ENCODE results near the gene SCN8A.

The SCN8A gene

DNA sequence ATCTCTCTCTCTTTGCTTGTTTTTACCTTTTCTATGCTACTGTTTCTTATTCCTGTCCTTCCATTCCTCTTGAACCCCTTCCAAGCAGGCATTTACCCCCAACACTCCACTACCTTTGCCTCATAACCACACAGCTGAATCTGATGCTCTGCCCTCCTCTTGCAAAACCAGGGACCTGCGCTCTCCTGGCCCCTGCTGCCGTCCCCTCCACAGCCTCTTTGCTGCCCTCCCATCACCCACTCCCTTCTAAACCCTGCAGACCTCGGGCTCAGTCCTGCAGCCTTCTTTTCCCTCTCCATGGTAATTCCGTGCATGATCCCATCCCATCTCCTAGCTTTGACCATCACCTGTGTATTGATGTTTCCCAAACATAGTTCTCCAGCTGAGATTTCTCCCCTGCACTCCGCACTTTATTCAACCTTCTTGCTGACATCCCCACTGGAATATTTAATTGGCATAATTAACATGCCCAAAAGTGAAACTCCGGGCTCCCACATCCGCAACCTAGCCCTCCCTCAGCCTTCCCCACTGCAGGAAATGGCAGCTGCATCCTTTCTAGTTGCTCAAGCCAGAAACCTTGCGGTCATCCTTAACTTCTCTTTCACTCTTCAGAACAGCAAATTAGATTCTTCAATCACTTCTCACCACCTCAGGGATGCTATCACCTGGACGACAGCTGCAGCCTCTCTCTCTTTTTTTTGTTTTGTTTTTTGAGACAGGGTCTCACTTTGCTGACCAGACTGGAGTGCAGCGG lies 241.5 kb downstream of the SCN8A start:
- no peak for DNase-seq (ENCODE audit: low read depth in 3 of 3)

DNA sequence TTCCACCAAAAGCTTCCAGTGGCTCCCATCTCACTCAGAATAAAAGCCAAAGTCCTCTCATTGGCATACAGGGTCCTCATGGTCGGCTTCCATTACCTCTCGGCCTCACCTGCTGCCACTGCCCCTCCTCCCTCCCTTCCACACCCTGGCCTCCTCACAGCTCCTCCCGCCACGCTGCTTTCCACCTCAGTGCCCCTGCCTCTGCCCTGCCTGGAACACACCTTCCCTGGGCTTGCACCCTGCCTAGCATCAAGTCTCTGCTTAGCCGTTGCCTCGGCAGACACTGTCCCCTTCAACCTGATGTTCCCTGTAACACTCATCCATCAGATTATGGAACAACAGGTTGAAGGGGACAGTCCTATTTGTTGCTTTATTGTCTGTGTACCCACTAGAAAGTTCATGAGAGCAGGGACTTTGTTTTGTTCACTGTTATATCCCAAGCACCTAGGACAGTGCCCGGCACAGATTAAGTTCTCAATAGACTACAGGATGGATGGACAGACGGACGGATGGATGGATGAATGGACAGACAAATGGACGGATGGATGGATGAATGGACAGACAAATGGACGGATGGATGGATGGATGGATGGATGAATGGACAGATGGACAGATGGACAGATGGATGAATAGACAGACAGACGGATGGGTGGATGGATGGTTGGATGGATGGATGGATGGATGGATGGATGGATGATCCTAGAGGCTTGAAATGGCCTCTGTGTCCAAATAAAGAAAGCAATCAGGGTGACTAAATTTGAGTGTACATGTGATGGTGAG lies 242.6 kb downstream of the SCN8A start:
- no peak for DNase-seq (ENCODE audit: low read depth in 3 of 3)

DNA sequence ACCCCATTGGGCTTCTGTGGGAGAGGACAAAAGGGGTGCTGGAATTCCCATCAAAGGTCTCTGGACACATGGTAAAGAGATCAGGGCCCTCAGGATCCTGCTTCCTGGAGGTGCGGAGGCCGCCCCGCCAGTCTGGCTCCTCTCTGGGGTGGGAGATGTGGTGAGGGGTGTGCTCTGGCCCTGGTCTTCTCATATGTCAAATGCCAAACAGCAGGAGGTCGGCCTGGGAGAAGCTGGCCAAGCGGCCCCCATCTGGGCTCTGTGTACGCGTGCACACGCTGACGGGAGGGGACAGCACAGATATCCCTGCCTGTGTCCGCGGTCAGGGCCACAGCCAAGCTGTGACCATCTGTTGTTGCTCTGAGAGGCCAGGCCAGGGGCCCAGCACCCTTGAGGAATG lies 243.4 kb downstream of the SCN8A start:
- no peak for DNase-seq (ENCODE audit: low read depth in 3 of 3)

DNA sequence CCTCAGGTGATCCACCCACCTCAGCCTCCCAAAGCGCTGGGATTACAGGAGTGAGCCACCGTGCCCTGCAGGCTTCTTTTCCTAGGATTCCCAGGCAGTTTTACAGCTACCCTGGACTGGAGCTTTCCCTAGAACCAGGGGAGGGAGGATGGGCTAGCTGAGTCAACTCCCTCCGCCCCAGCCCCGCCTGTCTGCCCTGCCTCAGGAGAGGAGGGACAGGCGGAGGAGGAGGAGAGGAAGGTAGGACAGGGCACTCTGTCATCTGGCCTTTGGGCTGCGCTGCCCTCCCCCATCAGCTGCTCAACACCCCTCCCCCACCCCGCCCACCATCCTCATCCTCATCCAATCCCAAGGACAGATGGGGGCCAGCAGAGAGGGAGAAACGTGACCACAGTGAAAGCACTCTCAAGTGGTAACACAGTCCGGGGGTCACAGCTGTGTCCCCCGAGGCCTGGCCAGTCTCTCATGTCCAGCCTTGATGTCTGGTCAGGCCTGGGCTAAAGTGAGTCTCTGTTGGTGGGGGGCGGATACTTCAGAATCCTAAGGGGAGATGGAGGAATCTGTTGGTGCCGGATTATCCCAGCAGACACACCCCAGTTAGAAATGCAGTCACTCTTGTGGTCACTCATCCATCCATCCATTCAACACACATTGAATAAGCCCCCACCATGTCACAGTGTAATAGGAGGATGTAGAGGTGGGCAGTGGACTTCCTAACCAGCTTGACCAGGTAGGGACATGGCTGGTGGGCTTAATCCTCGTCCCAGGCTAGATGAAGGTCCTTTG lies 245.2 kb downstream of the SCN8A start:
- DNase-seq (ENCODE audit: low read depth in 3 of 3): no peak

DNA sequence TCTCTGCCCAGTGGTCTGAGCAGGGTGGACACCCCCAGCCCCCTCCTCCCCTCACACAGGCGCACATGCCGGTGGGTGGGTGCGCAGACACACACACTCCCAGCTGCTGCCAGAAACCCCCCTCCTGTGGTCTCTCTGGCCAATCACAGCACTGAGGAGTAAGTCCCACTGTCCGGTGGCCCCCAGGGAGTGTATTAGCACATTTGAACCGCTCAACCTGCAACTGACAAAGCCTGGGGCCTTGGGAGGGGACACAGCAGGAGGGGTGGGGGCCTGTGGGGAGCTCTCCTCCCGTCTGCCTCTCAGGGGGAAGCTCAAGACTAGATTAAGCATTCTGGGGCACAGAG lies 245.8 kb downstream of the SCN8A start:
- no peak for DNase-seq (ENCODE audit: low read depth in 3 of 3)

DNA sequence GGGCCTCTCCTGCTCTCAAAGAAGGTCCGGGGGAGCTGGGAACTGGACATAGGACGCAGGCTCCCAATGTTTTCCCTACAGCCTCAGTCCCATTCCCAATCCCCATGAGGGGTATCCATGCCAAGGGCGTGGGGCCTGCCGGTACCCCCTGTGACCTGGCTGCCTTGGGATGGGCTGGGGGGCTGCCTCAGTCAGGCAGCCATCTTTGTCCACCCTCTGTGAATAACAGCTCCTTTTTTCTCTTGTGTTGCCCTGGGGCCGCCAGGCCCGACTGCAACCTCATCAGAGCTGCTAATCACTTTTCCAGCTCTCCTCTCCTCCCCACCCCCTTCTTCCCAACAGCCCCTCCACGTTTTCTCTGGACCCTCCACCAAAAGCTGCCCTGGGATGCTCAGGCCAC lies 246.3 kb downstream of the SCN8A start:
- no peak for DNase-seq (ENCODE audit: low read depth in 3 of 3)

DNA sequence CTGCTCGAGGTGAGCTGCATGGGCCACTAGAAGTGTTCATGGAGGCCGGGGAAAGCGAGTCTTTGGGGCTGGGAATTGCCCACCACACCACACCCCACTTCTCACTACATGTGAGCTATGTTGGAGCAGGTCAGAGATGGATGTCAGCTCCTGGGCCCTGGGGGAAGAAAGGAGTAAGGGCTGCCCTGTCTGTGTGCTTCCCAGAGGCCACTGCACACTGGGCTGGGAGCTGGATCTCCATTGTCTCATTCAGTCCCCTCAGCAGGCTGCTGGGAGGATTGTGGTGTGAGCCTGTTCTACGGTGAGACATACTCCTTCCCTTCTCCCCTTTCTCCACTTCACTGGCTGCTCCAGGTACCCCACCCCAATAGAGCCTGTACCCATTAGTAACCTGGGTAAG lies 247.0 kb downstream of the SCN8A start:
- no peak for DNase-seq (ENCODE audit: low read depth in 3 of 3)

DNA sequence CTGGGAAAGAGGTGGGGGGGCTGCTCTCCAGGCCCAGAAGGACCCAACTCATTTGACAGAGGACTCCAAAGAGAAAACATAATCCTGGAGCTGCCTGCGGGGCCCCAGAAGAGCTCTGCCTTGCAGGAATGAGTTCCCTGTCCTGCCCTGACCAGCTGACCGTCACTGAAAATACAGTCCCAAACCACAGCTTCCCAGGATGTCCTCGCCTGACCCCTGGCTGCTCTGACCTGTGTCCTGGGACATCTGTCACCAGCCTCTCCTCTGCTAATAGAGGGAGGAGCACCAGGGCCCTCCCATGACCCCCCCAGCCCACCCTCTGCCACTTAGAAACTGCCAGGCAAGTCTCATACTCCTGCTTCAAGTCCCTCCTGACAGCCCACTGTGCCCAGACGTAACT lies 247.7 kb downstream of the SCN8A start:
- DNase-seq (ENCODE audit: low read depth in 3 of 3): no peak

DNA sequence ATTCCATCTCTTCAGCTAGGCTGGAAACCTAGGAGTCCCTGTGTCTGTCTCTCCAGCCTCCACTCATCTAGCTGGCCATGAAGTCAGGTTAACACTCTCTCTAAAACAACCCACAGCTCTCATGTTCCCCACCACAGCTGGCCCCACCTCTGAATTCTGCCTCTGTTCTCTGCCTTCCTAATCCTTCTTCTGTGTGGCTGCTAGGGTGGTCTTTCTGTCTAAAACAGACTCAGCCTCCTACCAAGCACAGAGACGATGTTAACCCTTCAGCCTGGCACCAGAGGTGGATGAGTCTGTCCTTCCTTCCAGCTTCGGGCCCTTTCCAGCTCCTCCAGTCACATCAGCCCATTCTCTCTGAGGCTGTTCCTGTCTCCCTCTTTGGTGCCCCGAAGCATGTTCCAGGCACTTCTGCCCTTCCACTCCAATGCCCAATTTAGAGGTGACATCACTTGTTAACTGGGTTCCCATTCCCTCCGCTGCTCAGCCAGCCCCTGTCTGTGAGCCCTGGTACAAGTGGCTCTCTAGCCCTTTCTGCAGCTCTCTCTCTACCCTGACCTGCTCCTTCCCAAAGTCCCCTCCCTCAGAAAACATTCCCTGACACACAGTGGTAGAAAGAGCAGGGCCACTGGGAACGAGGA lies 248.4 kb downstream of the SCN8A start:
- no peak for DNase-seq (ENCODE audit: low read depth in 3 of 3)

DNA sequence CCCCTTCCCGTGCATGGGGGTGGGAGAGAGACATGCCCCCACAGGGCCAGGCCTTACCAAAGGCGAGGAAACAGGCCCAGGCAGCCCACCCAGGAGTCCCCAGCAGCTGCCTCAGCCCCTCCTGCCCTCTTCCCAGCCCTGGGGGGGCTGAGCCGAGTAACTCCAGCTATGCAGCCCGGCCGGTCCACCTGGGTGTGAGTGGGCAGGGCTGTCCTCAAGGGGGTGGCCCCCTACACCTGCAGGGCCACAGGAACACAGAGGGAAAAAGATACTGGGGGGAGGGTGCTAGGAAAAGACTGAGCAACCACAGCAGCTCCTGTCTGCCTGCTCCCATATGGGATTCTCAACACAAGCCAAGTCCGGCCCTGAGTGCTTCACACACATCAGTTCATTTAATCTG lies 249.9 kb downstream of the SCN8A start:
- no peak for DNase-seq (ENCODE audit: low read depth in 3 of 3)

DNA sequence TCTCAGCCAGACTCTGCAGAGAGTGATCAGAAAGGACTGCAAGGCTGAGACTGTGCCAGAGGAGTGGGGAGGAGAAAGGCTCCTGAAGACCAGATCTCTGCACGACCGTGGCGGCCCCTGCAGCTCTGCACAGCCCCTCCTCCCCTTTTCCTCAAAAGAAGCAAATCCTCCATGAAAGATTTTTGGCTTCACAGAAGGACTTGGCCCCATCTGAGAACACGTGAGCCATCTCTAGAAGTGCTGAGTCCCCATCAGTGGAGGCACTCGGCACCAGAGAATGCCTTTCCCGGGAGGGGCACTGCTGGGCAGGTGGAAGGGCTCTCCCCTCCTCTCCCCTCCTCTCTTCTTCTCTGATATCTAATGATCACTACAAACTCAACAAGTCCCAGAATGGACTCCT lies 250.7 kb downstream of the SCN8A start:
- DNase-seq (ENCODE audit: low read depth in 3 of 3): no peak

DNA sequence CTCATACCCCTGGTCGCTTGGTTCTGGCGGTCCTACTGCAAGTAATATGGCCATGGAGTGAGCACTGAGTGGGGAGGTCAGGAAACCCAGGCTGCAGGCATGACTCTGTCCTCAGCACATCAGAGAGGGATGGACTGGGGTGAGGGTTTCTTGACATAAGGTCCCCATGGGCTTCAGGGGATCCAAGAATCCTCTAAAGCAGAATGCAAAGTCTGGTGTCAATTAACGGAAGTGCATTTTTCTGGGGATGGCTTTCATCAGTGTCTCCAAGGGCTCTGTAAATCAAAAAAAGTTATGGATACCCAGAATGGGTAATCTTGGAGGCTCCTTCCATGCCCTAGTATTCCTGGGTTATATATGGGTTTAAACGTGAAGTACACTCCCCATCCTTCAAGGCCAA lies 253.8 kb downstream of the SCN8A start:
- no peak for DNase-seq (ENCODE audit: low read depth in 3 of 3)

DNA sequence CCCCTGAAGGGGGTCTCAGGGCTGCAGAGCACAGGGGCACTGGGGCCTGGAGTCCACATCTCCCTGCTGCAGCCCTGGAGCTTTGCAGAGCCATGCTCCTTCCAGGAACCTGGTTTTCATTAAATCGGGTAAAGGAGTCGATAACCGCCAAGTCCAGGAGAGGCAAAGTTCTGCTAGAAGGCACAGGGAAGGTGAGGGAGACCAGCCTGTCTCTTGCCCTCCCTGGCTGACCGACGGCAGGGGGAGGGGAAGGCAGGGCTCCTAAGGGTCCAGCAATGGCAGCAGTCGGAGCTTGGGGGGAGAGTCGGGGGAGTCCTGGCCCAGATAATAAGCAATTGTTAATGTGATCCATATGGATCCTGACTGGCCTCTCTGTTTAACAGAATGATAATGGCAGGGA lies 254.4 kb downstream of the SCN8A start:
- DNase-seq (ENCODE audit: low read depth in 3 of 3): no peak

DNA sequence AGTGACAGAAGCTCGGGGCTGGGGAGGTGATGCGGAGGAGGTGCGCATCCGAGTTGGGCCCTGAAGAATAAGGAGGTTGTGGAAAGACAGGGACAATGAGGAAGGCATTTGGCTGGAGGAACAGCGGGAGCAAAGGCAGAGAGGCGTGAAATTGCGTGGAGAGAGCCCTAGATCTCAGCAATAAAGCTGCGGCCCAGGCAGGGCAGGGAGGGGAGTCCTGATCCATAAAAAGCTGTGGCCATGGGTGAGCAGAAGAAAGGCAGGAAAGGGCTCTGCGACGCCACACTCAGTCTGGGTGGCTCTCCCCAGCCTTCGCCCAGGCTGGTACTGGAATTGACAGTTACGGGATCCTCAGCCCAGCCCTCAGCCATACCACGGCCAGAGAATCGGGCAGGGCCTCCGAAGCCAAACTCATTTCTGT lies 255.2 kb downstream of the SCN8A start:
- no peak for DNase-seq (ENCODE audit: low read depth in 3 of 3)

DNA sequence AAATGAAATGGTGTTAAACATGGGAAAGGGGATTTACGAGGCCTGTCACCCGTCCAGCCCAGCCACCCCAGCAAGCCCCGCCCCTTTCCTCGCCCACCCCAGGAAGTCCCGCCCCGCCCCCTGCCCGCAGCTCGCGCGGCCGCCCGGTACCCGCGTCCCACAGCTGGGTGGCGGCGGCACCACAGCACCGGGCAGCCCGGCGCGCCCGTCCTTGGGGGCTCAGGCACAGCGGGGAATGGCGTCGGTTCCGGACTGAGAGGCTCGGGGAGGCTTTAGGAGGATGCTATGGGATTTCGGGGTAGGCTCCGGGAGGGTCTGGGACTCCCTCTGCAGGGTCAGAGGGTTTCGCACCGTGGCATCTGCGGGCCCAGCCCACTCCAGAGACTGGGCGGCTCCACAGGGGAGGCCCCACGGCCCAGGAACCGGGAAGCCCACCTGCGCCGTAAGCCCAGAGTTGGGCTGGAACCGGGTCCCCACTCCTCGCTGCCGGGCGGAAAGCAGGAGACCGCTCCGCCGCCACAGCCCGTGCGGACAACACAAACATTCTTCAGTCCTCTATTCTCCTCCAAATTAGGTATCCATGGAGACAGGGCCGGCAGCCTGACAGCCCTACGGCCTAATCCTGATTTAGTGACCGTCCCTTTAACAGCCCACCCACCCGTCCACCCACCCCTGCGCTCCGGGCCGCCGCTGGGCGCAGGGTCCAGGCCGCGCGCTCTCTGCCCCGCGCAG lies 256.0 kb downstream of the SCN8A start:
- peak in 2 of 3 experiments; percentile 33 to 59 for DNase-seq (ENCODE audit: low read depth in 3 of 3)

DNA sequence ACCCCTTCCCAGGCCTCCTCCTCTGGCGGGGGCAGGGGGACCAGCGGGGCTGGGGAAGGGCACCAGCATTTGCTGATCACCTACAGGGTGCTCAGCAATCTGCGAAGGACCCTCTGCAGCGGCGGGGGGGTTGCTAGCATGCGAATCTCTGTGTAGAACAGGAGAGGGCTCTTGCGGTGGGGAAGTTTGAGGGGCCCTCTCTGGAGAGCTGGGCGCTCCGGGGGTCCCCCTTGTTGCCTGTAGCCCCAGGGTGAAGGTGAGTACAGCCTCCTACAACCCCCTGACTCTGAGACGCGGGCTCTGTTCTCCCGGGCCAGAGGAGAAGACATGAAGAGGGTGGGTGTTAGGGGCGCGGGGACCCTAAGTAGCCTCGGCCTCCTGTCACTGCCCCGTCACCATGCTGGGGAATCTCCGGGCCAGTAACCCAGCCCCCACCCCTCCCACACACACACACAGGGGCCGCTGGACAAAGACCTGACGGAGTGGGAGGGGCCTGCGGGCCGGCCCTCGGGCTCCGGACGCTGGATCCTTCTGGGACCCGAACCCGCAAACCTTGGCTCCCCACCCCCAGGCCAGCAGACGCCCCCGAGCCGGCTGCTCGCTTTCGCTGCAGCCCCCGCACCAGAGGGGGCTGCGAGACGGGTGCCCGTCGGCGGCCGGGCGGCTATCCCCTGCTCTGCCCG lies 256.8 kb downstream of the SCN8A start:
- DNase-seq (ENCODE audit: low read depth in 3 of 3): no peak

DNA sequence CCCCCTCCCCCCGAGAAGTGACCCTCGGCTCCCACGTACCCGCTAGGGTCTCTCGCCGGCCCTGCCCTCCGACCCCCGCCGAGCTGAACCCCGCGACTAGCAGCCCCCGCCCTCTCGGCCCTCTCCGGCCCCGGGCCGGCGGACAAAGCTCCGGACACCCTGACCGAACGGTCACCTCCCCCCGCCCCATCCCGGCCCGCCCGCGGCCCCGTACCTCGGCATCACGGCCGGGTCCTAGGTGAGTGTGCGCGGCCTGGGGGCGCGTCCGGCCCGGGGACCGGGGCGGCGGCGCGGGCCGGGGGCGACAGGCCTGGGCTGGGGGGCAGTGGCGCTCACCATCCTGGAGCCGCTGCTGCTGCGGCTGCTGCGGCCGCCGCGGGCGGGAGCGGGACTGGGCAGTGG lies 257.3 kb downstream of the SCN8A start, which contains the start of gene FIGNL2:
FIGNL2 (minus strand) TSS at position 393 of the 402 bp plus-strand sequence. CDS start 26,305 bp downstream, outside the sequence.
- DNase-seq (ENCODE audit: low read depth in 3 of 3): no peak

DNA sequence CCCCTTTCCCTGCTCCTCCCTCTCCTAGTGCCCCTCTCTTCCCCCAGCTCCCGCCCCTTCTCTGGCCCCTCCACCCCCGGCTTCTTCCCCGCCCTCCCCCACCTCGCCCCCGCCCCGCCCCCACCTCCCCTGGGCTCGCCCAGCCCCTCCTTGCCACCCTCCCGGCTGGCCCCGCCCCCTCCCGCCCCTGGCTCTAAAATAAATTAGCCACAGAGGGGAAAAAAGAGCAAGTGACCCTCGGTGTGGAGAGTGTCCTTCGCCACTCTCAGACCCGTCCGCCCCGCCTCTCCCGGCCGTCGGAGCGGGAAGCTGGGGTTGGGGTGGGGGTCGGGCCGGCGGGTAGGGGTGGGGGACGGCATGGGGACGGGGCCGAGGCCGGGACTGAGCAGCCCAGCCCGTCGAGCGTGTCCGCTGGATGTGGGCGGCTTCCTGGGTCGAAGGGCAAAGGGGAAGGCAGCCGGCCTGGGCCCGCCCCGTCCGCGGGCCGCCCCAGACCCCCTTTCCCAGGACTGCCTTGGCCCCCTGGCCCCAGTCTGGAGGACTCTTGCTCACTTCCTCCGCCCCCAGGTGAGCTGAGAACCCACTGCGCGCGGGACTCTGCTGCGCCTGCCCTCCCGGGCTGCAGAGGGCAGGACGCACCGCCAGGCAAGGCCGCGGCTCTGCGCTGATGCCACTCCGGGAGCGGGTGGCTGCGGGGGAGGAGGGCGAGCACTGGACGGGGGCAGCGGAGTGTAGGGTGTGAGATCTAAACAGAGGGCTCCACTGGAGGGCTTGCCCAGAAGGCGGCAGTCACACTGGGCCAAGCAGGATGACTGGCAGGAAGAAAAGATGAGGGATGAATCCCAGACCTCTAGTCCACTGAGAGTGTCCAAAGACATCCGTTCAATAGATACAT lies 258.1 kb downstream of the SCN8A start:
- DNase-seq (ENCODE audit: low read depth in 3 of 3): no peak

DNA sequence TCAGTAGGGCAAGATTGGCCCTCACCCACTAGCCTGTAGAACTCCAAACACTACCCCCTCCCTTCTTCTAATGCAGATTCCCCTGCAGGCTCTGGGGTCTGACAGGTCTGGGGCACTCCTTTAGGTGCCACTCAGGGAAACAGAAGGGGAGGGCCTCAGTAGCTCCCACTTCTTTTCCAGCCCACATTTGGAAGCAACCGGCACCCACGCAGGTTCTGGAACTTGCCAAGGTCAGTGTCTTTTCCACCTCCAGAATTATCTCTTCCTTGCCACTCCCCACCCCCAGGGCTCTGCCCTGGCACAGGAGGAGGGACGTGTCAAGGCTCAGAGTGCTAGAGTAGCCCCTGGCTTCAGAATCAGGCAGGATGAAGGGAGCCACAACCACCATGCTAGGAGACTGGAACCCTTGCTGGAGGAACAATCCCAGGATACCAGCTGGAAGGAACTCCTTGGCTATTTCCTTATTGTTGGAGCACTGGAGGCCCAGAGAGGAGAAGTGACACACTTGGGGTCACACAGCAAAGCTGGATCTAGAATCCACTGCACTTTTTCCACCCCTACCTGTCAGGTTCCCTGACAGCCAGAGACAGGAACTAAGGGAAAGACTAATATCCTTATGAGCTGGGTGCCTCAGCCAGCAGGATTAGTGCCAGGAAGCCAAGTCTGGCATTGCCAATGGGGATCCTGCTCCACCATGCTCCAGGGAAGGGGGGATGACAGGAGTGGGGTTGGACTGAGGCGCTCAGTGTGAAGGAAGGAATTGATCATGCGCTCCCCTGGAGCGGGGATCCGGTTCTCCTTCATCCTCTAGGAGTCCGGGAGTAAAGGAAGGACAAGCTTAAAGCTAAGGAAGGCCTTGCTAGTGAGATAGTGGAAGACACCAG lies 259.3 kb downstream of the SCN8A start:
- DNase-seq (ENCODE audit: low read depth in 3 of 3): no peak
